ENCODE measurements around the gene SCUBE3. TPM values are rescaled to one million over a fixed set of nuclear protein-coding genes. Genes with fewer than 3 reads are reported as not detected.

SCUBE3 gene
- total RNA-seq, 1 donor from 2014 or later = 8.8 TPM

DNA sequence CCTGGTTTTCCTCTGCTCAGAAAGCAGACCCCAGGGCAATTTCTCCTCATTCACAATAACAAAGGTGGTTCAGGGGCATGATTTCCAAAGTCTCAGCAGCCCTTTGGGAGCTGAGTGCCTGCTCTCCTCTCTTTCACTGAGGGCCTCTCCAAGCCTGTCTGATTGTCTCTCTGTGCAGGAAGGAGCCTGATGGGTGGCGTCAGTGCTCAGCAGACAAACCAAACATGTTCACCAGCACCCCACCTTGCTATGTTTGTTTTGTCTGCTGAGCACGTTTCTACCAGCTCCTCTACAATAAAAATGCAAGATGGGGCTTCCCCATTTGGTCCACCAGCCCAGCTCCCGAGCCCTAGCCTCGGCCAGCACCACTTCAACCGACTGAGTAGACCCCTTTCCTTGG is 47.2 kb upstream of the SCUBE3 start:
- Histone ChIP-seq H3K9me3 (replicated peaks) (no peaks in the 10 kb centered on the region), H3K36me3 (no peaks in the 10 kb centered on the region), H3K4me3 (no peak overlapping the region), H3K4me1 (peaks cover 31% of the 10 kb centered on the region), H3K27me3 (ENCODE audit: low read depth) (no peaks in the 10 kb centered on the region), H3K27ac (replicated peaks) (no peak overlapping the region)
- DNase-seq = no peak
- TF ChIP-seq, protein P1, sequence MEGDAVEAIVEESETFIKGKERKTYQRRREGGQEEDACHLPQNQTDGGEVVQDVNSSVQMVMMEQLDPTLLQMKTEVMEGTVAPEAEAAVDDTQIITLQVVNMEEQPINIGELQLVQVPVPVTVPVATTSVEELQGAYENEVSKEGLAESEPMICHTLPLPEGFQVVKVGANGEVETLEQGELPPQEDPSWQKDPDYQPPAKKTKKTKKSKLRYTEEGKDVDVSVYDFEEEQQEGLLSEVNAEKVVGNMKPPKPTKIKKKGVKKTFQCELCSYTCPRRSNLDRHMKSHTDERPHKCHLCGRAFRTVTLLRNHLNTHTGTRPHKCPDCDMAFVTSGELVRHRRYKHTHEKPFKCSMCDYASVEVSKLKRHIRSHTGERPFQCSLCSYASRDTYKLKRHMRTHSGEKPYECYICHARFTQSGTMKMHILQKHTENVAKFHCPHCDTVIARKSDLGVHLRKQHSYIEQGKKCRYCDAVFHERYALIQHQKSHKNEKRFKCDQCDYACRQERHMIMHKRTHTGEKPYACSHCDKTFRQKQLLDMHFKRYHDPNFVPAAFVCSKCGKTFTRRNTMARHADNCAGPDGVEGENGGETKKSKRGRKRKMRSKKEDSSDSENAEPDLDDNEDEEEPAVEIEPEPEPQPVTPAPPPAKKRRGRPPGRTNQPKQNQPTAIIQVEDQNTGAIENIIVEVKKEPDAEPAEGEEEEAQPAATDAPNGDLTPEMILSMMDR (IDR thresholded peaks at IDR 0.05; ENCODE audit: borderline replicate concordance) = no peak
- intact Hi-C loops (cut with micrococcal nuclease) = no loop called here

DNA sequence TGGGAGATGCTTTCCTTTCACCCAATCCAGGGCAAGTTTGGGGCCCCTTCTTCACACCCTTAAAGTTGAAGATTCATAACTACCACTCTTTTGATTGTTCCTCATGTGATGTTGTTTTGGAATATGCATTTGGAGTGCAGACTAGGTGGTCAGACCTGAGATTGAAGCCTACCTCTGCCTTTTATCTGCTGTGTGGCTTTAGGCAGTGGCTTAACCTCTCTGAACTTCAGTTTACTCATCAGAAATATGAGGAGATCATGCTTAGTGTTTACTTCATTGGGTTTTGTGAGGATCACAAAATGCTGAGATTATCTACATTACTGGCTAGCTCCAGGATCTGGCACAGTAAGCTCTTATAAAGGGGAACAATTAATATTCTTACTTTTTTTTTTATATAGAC is 46.3 kb upstream of the SCUBE3 start:
- no peaks in the 10 kb centered on the region for H3K27me3 ChIP-seq (ENCODE audit: low read depth)
- TF ChIP-seq, protein P1 (IDR thresholded peaks at IDR 0.05; ENCODE audit: borderline replicate concordance) = no peak
- DNase-seq = no peak
- H3K4me3 ChIP-seq = no peak overlapping the region
- no peaks in the 10 kb centered on the region for H3K36me3 ChIP-seq
- intact Hi-C loops (cut with micrococcal nuclease) = no loop called here
- peaks cover 22% of the 10 kb centered on the region for H3K4me1 ChIP-seq
- no peaks in the 10 kb centered on the region for H3K9me3 ChIP-seq (replicated peaks)
- H3K27ac ChIP-seq (replicated peaks) = no peak overlapping the region

DNA sequence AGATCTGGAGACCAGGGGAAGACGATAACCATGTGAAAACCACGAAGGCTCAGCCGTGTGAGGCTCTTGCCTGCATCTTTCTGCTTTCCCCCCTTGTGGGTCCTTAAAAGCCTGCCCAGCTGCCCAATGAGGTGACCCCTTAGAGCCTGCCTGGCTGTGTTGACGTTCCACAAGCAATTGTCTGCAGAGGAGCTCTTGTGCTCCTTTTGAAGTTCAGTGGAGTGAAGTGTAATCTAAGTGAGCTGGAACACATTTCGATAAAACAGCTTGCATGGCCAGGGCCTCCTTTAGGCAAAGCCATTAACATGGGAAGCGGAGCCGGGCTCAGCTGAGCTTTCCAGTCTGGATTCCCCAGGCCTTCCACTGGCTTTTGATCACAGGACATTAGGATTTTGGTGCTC is 45.3 kb upstream of the SCUBE3 start:
- H3K27me3 ChIP-seq (ENCODE audit: low read depth) = no peaks in the 10 kb centered on the region
- no peaks in the 10 kb centered on the region for H3K36me3 ChIP-seq
- no peak for DNase-seq
- H3K9me3 ChIP-seq (replicated peaks) = no peaks in the 10 kb centered on the region
- H3K4me3 ChIP-seq = no peak overlapping the region
- H3K4me1 ChIP-seq = peaks cover 19% of the 10 kb centered on the region
- intact Hi-C loops (cut with micrococcal nuclease) = no loop called here
- H3K27ac ChIP-seq (replicated peaks) = no peak overlapping the region
- TF ChIP-seq, protein P1 (IDR thresholded peaks at IDR 0.05; ENCODE audit: borderline replicate concordance) = no peak

DNA sequence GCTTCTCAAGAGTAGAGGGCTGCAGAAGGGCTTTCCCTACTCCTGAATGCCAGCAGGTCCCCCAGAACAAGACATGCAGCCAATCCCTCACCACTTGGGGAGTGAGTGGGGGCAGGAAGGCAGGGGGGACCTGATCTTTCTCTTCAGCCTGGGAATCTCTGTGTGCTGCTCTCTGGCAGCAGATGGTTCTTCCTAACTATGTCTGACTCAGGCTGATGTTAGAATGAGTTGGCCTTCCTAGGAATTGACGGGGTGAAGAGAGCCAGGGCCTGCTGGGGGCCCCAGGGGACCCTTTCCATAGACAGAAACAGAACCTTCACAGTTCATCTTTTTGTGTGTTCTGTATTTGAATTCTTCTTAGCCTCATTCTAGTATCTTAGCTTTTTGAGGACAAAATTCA is 43.6 kb upstream of the SCUBE3 start:
- H3K4me3 ChIP-seq = no peak overlapping the region
- TF ChIP-seq, protein P1 (IDR thresholded peaks at IDR 0.05; ENCODE audit: borderline replicate concordance) = no peak
- intact Hi-C loops (cut with micrococcal nuclease) = no loop called here

DNA sequence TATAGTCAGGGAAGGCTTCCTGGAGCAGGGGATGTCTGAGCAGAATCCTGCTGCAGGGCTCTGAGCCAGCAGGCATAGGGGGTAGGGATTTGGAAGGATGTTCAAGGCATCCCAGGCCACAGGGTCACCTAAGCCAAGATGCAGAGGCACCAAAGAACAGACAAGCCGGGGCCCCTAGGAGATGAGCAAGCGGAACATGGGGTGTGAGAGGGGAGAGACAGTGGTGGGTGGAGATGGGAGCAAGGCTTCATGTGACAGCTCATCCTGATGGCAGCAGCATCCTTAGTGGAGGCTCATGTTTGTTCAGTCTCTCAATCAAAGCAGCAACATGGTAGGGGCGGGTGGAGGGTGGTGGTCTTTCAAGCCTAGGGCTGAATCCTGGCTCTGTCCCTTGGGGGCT is 42.9 kb upstream of the SCUBE3 start:
- Histone ChIP-seq H3K9me3 (replicated peaks) (no peaks in the 10 kb centered on the region), H3K36me3 (no peaks in the 10 kb centered on the region), H3K4me1 (peaks cover 19% of the 10 kb centered on the region), H3K27ac (replicated peaks) (no peak overlapping the region), H3K27me3 (ENCODE audit: low read depth) (no peaks in the 10 kb centered on the region), H3K4me3 (no peak overlapping the region)
- intact Hi-C loops (cut with micrococcal nuclease) = no loop called here
- DNase-seq = no peak
- TF ChIP-seq, protein P1 (IDR thresholded peaks at IDR 0.05; ENCODE audit: borderline replicate concordance) = no peak

More for the DNA sequence above, 43.6 kb upstream of the SCUBE3 start:
- H3K9me3 ChIP-seq (replicated peaks) = no peaks in the 10 kb centered on the region
- DNase-seq = no peak
- no peaks in the 10 kb centered on the region for H3K27me3 ChIP-seq (ENCODE audit: low read depth)
- H3K36me3 ChIP-seq = no peaks in the 10 kb centered on the region
- H3K27ac ChIP-seq (replicated peaks) = no peak overlapping the region
- H3K4me1 ChIP-seq = peaks cover 19% of the 10 kb centered on the region

DNA sequence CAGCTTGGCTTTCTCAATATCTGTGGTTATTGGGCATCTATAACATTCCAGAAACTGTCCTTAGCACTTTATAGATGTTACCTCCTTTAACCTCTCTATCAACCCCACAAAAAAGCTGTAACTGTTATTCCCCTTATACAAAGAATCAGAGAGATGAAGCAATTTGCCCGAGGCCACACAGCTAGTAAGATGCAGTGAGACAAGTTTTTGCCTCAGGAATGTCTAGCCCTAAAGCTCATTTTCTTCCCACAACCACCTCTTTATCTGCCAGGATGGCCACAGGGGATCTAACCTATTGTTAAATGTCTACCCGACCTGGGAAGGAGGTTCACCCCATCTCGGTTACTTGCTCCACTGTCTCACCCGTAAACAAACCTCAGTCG is 40.7 kb upstream of the SCUBE3 start:
- Histone ChIP-seq H3K27me3 (ENCODE audit: low read depth) (no peaks in the 10 kb centered on the region), H3K9me3 (replicated peaks) (no peaks in the 10 kb centered on the region), H3K36me3 (no peaks in the 10 kb centered on the region), H3K4me3 (no peak overlapping the region), H3K27ac (replicated peaks) (no peak overlapping the region), H3K4me1 (peaks cover 10% of the 10 kb centered on the region)
- TF ChIP-seq, protein P1 (IDR thresholded peaks at IDR 0.05; ENCODE audit: borderline replicate concordance) = no peak
- DNase-seq = no peak
- intact Hi-C loops (cut with micrococcal nuclease) = no loop called here

Data from left ventricle myocardium inferior (tissue), 1 donor.